Measurements from ENCODE around the gene SLC20A1. TPM values are rescaled to one million over a fixed set of nuclear protein-coding genes. Genes with fewer than 3 reads are reported as not detected.

SLC20A1 gene
- total RNA-seq, 1 experiment from 2014 or later, result 123 TPM

DNA sequence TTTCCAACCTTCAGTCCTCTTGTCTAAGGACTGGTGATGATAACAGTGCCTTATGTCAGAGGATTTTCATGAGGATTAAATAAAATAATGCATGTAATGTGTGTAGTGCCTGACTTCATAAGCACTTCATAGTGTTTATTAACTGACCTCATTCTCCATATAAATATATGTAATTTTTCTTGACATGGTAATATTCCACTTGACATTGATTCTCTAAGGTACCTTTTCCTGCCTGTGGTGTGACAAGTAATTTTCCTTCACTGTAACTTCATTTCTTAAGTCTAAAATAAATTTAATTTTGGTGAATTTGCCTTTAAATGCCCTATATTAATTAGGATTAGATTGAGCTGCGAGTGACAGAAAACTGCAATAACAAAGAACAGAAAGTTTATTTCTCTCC, 27.3 kb downstream of the SLC20A1 start:
- Histone ChIP-seq H3K4ac (ENCODE audit: low read depth, low read length) (no peak overlapping the region), H2BK15ac (ENCODE audit: low read depth, low read length) (no peak overlapping the region), H3K79me2 (ENCODE audit: insufficient read depth, low read length) (no peaks in the 10 kb centered on the region), H3K9me3 (ENCODE audit: control insufficient read depth, low read depth, low read length) (no peaks in the 10 kb centered on the region), H3K4me2 (ENCODE audit: insufficient read depth, insufficient read length, low read length) (no peak overlapping the region), H4K20me1 (ENCODE audit: control insufficient read depth, insufficient read depth, insufficient read length) (no peaks in the 10 kb centered on the region), H3K18ac (ENCODE audit: insufficient read length, low read depth, low read length) (no peak overlapping the region), H4K5ac (ENCODE audit: insufficient read length, low read depth, low read length) (no peak overlapping the region), H3K79me1 (ENCODE audit: insufficient read depth, low read depth, low read length, poor library complexity, severe bottlenecking) (no peaks in the 10 kb centered on the region), H2BK5ac (ENCODE audit: insufficient read length, low read length) (no peak overlapping the region), H3T11ph (ENCODE audit: low read length) (no peak overlapping the region), H2AK5ac (ENCODE audit: insufficient read length, low read length) (no peak overlapping the region), H3K27me3 (ENCODE audit: insufficient read depth, low read length) (no peaks in the 10 kb centered on the region), H4K8ac (replicated peaks; ENCODE audit: insufficient read length, low read depth, low read length) (no peak overlapping the region), H3K14ac (ENCODE audit: insufficient read depth, low read length) (no peak overlapping the region), H2AFZ (ENCODE audit: low read length) (no peak overlapping the region), H2BK120ac (ENCODE audit: low read depth, low read length, poor library complexity, severe bottlenecking) (no peak overlapping the region), H3K23me2 (ENCODE audit: insufficient read length, low read depth, low read length, poor library complexity, severe bottlenecking) (no peaks in the 10 kb centered on the region), H4K91ac (ENCODE audit: insufficient read length, low read depth, low read length) (no peak overlapping the region), H3K56ac (ENCODE audit: insufficient read length, low read depth, low read length) (no peak overlapping the region), H3K23ac (ENCODE audit: insufficient read length, low read depth, low read length) (no peak overlapping the region), H3K4me1 (ENCODE audit: insufficient read depth, low read length) (no peaks in the 10 kb centered on the region), H2BK12ac (ENCODE audit: insufficient read length, low read depth, low read length) (no peak overlapping the region), H3K27ac (ENCODE audit: insufficient read length, low read depth, low read length) (no peak overlapping the region), H3K9ac (ENCODE audit: extremely low read depth, insufficient read length, low read length) (no peak overlapping the region), H2BK20ac (ENCODE audit: low read depth, low read length, poor library complexity, severe bottlenecking) (no peak overlapping the region)
- no peak for DNase-seq
- Mint-ChIP-seq H3K9me3 (no peaks in the 10 kb centered on the region), H3K27ac (no peak overlapping the region), H3K4me1 (peaks cover 10 to 19% of the 10 kb centered on the region in 2 experiments), H3K4me3 (no peak overlapping the region), H3K36me3 (ENCODE audit: insufficient read depth in 1 of 3, low read depth in 3 of 3) (no peaks in the 10 kb centered on the region; a peak in 1 of 7 replicates), H3K27me3 (ENCODE audit: low read depth) (no peaks in the 10 kb centered on the region; the same call in 1 of the 2 replicates)
- TF ChIP-seq, protein P1, sequence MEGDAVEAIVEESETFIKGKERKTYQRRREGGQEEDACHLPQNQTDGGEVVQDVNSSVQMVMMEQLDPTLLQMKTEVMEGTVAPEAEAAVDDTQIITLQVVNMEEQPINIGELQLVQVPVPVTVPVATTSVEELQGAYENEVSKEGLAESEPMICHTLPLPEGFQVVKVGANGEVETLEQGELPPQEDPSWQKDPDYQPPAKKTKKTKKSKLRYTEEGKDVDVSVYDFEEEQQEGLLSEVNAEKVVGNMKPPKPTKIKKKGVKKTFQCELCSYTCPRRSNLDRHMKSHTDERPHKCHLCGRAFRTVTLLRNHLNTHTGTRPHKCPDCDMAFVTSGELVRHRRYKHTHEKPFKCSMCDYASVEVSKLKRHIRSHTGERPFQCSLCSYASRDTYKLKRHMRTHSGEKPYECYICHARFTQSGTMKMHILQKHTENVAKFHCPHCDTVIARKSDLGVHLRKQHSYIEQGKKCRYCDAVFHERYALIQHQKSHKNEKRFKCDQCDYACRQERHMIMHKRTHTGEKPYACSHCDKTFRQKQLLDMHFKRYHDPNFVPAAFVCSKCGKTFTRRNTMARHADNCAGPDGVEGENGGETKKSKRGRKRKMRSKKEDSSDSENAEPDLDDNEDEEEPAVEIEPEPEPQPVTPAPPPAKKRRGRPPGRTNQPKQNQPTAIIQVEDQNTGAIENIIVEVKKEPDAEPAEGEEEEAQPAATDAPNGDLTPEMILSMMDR (conservative IDR thresholded peaks at IDR 0.05), result no peak
- WGBS (ENCODE audit: extremely low coverage, insufficient read length, low lambda C conversion rate), result no CpG with 5 or more reads among the region's 1 CpG

Measured in H9 (cell line).